ENCODE data around the gene FN1.
"Not testable (repeated sequence)": the region's sequence is repeated elsewhere in the genome, so short reads cannot be mapped to it uniquely, and the experiment has no call there.

Gene FN1

DNA sequence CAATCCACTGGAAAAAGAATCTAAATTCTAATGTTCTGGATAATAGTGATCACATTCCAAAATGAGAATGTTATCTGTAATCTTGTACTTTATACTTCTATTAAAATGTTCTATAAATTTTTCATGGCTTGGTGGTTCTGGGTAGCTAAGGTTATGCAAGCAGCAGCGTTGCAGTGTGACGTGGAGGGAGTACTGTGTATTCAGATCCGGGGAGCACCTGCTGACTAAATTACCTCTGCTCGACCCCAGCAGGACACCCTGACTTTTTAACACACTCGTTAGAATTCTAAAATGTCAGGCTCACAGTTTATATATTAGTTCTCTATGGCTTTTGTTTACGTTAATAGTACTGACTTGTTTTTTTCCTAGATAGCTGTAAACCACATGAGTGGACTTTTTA, 111.1 kb downstream of the FN1 start:
- no peak for DNase-seq

DNA sequence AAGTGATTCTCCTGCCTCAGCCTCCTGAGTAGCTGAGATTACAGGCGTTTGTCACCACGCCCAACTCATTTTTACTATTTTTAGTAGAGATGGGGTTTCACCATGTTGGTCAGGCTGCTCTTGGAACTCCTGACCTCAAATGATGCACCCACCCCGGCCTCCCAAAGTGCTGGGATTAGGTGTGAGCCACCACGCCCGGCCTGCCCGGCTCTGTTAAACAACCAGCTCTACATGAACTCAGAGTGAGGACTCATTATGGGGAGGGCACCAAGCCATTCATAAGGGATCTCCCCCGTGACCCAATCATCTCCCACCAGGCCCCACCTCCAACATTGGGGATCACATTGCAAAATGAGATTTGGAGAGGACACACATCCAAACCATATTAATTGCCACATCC, 115.2 kb downstream of the FN1 start:
- no peak for DNase-seq

DNA sequence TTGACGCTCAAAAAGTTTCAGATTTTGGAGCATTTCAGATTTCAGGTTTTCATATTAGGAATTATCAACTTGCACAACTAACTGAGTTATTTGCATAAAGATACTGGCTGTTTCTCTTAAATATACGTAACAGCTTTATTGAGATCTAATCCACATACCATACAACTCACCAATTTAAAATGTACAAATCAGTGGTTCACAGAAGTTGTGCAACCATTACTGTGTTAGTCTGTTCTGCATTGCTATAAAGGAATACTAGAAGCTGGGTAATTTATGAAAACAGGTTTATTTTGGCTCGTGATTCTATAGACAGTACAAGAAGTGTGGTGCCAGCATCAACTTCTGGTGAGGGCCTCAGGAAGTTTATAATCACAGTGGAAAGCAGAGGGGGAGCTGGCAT, 115.8 kb downstream of the FN1 start:
- DNase-seq, result no peak

DNA sequence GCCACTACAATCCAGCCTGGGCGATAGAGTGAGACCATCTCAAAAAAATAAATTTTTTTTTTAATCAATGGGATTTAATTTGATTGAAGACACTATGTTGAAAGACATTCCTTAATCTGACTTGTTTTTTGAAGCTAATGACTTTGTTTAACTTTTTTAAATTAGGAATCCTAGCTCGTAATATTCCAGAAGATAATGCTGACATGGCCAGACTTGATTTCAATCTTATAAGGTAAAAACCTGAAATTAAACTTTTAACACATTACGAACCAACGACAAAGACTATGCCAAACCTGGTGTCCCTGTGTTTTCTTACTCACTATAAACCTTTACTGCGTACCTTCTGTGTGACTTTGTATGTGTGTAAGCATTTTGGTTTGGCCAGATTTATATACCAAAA, 116.4 kb downstream of the FN1 start:
- DNase-seq, result no peak

DNA sequence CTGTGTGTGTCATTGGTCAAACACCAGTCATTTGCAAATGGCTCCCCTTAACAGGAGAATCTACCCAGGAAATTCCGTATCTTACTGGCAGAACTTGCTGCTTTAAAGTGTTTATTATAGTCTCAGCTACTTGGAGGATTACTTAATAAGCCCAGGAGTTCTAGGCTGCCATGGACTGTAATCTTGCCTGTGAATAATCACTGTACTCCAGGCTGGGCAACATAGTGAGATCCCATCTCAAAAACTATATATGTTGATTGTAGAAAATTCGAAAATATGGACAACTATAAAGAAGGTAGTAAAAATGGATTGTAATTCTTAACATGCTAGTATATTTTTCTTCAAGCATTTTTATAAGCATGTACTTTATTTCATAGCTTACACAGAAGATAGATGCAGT, 119.5 kb downstream of the FN1 start:
- no peak for DNase-seq

DNA sequence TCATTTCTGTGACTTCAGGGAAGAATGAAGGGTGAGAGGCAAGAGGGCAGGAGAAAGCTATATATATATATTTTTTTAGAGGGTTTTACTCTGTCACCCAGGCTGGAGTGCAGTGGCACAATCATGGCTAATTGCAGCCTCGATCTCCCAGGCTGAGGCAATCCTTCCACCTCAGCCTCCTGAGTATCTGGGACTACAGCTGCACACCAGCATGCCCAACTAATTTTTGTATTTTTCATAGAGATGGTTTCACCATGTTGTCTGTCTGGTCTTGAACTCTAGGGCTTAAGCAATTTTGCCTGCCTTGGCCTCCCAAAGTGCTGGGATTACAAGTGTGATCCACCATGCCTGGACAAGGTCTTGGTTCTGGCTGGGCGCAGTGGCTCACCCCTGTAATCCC, 120.6 kb downstream of the FN1 start:
- no peak for DNase-seq

DNA sequence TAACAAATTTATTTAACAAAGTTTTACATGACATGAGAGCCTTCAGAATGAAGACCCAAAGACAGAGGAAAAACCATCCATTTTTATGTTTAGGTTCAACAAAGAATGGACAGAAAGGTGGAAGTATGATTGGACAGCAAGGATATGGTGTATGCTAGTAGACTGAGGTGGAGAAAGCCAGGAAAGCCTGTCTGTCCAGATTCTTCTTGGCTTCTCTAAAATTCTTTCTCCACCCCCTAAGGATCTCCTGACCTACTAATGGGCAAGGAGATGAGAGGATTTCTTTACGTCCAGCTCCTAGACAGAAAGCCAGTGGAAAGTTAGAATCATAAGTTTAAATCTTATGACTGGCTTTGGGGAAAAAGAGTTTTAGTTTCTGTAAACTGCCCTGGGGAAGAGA, 121.0 kb downstream of the FN1 start:
- no peak for DNase-seq

DNA sequence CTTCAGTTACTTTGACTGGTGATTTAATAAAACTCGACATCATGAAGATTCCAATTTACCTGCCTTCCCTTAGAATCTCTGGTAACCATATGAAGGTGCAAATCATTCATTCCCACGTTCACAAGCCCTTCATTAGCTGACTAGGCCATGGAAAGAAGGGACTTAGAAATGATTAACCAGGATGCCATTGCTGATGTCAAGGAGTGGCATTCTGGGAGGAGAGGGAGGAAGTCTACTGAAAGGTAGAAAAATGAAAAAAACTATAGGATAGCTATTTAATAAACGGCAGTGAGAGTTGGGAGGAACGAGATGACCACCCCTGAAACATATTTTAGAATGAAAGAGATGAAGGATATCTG, 122.6 kb downstream of the FN1 start:
- DNase-seq, result no peak

DNA sequence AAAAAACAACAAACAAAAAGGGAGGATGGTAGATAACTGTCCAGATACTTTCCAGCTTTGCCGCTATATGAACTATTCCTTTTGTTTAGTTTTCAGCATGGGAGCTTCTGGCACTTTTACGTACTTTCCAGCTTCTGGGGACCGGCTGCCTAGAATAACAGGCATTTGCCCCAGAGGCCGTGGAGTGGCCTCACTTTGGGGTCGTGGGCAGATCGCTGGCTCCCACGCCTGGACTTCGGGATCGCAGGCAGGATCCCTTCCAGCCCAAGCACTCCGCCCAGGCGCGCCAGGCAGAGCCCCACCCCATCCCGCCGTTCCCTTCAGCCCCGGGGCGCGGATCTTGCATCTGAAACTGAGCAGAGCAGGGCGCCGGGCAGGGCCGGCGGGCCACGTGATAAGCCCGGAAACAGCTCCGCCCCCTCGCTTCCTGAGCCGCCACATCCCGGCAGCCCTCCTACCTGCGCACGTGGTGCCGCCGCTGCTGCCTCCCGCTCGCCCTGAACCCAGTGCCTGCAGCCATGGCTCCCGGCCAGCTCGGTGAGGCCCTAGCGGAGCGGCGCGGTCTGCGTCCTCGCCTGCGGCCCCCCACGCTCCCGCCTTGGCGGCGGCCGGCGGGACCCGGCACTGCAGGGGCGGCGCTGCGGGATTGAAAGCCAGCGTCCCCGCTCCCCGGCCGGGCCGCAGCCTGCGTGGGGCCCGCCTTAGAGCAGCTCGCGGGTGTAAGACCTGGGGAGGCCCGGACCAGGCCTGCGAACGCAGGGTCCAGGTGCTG, 124.1 kb downstream of the FN1 start, which contains the start of gene ATIC:
Gene ATIC, plus strand, starts transcription at position 435 of the 772 bp plus-strand sequence. Its CDS starts 84 bp downstream, at position 519.
- peak; percentile 98 for DNase-seq

DNA sequence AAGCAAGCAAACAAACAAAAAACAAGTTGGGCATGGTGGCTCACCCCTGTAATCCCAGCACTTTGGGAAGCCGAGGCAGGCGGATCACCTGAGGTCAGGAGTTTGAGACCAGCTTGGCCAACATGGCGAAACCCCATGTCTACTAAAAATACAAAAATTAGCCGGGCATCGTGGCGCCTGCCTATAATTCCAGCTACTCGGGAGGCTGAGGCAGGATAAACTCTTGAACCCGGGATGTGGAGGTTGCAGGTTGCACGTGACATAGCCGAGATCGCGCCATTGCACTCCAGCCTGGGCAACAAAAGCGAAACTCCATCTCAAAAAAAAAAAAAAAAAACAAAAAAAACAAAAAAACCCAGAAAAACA, 124.6 kb downstream of the FN1 start:
- not testable (repeated sequence) for DNase-seq

All from NCI-H82 (cell line).